ENCODE results near the gene PDE3B. TPM values are rescaled to one million over a fixed set of nuclear protein-coding genes. Genes with fewer than 3 reads are reported as not detected.

The PDE3B gene
- total and polyA plus RNA-seq, 9 of the 15 experiments (the other 6 are each of a cell fraction or from before 2014, with no cell fraction given), result 2.3 to 22.5 (median 12.2) TPM

DNA sequence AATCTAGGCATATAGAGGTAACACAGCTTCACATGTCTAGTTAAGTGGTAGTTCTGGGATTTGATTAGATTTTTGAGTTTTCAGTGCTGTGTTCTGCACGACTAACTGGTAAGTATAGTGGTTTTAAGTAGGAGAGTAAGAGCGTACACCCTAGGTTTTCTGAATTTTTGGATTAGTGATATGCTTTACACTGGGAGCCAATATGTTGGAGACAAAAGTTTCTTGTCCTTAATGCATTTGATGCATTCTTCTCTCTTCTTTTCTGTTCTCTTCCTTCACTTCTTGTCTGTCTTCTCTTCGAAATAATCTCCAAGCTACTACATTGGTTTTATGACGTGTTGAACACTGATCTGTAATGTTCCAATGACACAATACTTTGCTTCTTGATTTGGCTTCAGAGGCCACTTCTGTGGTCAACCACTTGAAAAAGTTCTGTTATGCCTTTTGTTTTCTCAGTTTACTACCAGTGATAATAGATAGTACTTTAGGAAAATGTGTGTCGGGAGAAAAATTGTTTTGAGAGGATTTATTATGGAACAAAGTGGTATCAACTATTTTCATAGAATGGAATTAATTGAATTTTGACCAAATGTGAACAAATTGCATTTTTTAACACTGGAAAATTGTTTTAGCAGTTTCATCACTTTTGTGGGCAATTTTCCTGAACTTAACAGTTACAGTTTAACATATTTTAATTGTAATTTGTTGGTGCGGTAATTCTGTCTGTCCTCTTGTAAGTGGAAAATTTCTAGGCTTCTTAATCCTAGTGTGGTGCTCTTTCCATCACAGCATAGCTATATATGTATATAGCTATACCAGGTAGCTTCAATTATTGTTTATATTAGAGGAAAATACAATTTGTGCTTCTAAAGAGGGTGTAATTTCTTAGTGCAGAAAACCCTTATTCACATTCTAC lies 2.6 kb downstream of the PDE3B start:
- Histone ChIP-seq H3K9me1 (ENCODE audit: control insufficient read depth, insufficient read depth, low read length) (no peaks in the 10 kb centered on the region), H3K36me3 (ENCODE audit: control insufficient read depth, insufficient read depth, low read length) (peaks cover 20% of the 10 kb centered on the region), H3K4me1 (replicated peaks in 1 of 2; ENCODE audit: control insufficient read depth in 2 of 2, insufficient read depth in 2 of 2, low read length in 2 of 2) (peaks cover 16 to 23% of the 10 kb centered on the region in 2 experiments), H3K9ac (ENCODE audit: insufficient read depth in 1 of 2, low read depth in 2 of 2, low read length in 2 of 2) (peak overlapping the region; percentile 10 to 80; a peak in 3 of 4 replicates), H3K79me2 (ENCODE audit: control insufficient read depth, insufficient read depth, low read length) (peaks cover 99% of the 10 kb centered on the region), H3K9me3 (replicated peaks; ENCODE audit: control insufficient read depth, insufficient read depth, low read depth, low read length) (no peaks in the 10 kb centered on the region), H3K4me2 (ENCODE audit: insufficient read depth, low read length) (peak overlapping the region; percentile 88), H3K27me3 (ENCODE audit: control insufficient read depth in 2 of 2, insufficient read depth in 2 of 2, low read length in 2 of 2) (no peaks in the 10 kb centered on the region), H3K4me3 (peak overlapping the region; percentile 77), H3K27ac (ENCODE audit: extremely low read depth, low read depth, low read length) (peak overlapping the region; percentile 39), H4K20me1 (replicated peaks; ENCODE audit: control insufficient read depth, insufficient read depth, low read length) (peaks cover 10% of the 10 kb centered on the region), H2AFZ (ENCODE audit: low read depth, low read length) (no peak overlapping the region)
- DNase-seq (ENCODE audit: extremely low read depth in 1 of 4, low spot score in 3 of 4) (peak in 2 of 4 experiments; percentile 16 to 60), ATAC-seq (peak; percentile 22), FAIRE-seq (peak; percentile 78)
- in situ Hi-C loops (cut with MboI), result loop anchor here (10.0 kb wide), 1 partner anchor 249 kb away; the partner anchor contains the start of gene CYP2R1
- ChIA-PET POLR2A (interaction anchor here (0.7 to 1.8 kb wide), 5 partner anchors 11 to 245 kb away, joined by 3 to 6 read pairs (median 4); partner anchors contain the start of gene CYP2R1), CTCF (ENCODE audit: low intra/inter-chr PET ratio) (no interaction called here)
- 0% methylated on average over 6 of the region's 6 CpGs for WGBS (ENCODE audit: insufficient coverage, low coverage, missing lambda C conversion rate)
- intact Hi-C loops (cut with micrococcal nuclease), result no loop called here
- no TSS peak for BruUV-seq (replicated peaks)
- TF ChIP-seq SMARCE1 (IDR thresholded peaks at IDR 0.05) (0 out of 2 replicates have a peak, but pooled peaks have one; percentile 11), ARNT (IDR thresholded peaks at IDR 0.05) (0 out of 4 replicates have a peak, but pooled peaks of 1 of the 2 experiments have one; percentile 15), ELF4 (CRISPR knock-in tag; IDR thresholded peaks at IDR 0.05) (no peak), ERF (CRISPR knock-in tag; IDR thresholded peaks at IDR 0.05) (no peak), MEF2A (IDR thresholded peaks at IDR 0.05; ENCODE audit: control insufficient read depth, low read depth, low read length) (no peak), CBFB (CRISPR knock-in tag; IDR thresholded peaks at IDR 0.05) (no peak), MXI1 (IDR thresholded peaks at IDR 0.05; ENCODE audit: low read depth, low read length) (no peak), DNMT1 (IDR thresholded peaks at IDR 0.05) (no peak), NR3C1 (CRISPR knock-in tag; IDR thresholded peaks at IDR 0.05) (no peak), FOXP1 (CRISPR knock-in tag; IDR thresholded peaks at IDR 0.05) (no peak), TOE1 (IDR thresholded peaks at IDR 0.05; ENCODE audit: borderline replicate concordance) (no peak), TOE1 (CRISPR knock-in tag; IDR thresholded peaks at IDR 0.05; ENCODE audit: borderline replicate concordance, low read depth) (no peak), BMI1 (IDR thresholded peaks at IDR 0.05; ENCODE audit: low read length) (no peak)
- TF ChIP-seq, protein P1, sequence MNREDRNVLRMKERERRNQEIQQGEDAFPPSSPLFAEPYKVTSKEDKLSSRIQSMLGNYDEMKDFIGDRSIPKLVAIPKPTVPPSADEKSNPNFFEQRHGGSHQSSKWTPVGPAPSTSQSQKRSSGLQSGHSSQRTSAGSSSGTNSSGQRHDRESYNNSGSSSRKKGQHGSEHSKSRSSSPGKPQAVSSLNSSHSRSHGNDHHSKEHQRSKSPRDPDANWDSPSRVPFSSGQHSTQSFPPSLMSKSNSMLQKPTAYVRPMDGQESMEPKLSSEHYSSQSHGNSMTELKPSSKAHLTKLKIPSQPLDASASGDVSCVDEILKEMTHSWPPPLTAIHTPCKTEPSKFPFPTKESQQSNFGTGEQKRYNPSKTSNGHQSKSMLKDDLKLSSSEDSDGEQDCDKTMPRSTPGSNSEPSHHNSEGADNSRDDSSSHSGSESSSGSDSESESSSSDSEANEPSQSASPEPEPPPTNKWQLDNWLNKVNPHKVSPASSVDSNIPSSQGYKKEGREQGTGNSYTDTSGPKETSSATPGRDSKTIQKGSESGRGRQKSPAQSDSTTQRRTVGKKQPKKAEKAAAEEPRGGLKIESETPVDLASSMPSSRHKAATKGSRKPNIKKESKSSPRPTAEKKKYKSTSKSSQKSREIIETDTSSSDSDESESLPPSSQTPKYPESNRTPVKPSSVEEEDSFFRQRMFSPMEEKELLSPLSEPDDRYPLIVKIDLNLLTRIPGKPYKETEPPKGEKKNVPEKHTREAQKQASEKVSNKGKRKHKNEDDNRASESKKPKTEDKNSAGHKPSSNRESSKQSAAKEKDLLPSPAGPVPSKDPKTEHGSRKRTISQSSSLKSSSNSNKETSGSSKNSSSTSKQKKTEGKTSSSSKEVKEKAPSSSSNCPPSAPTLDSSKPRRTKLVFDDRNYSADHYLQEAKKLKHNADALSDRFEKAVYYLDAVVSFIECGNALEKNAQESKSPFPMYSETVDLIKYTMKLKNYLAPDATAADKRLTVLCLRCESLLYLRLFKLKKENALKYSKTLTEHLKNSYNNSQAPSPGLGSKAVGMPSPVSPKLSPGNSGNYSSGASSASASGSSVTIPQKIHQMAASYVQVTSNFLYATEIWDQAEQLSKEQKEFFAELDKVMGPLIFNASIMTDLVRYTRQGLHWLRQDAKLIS (CRISPR knock-in tag; IDR thresholded peaks at IDR 0.05), result no peak
- TF ChIP-seq, protein P2, sequence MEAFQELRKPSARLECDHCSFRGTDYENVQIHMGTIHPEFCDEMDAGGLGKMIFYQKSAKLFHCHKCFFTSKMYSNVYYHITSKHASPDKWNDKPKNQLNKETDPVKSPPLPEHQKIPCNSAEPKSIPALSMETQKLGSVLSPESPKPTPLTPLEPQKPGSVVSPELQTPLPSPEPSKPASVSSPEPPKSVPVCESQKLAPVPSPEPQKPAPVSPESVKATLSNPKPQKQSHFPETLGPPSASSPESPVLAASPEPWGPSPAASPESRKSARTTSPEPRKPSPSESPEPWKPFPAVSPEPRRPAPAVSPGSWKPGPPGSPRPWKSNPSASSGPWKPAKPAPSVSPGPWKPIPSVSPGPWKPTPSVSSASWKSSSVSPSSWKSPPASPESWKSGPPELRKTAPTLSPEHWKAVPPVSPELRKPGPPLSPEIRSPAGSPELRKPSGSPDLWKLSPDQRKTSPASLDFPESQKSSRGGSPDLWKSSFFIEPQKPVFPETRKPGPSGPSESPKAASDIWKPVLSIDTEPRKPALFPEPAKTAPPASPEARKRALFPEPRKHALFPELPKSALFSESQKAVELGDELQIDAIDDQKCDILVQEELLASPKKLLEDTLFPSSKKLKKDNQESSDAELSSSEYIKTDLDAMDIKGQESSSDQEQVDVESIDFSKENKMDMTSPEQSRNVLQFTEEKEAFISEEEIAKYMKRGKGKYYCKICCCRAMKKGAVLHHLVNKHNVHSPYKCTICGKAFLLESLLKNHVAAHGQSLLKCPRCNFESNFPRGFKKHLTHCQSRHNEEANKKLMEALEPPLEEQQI (IDR thresholded peaks at IDR 0.05), result no peak
- TF ChIP-seq, protein P3, sequence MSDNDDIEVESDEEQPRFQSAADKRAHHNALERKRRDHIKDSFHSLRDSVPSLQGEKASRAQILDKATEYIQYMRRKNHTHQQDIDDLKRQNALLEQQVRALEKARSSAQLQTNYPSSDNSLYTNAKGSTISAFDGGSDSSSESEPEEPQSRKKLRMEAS (CRISPR knock-in tag; IDR thresholded peaks at IDR 0.05), result no peak

Measured in K562 (cell line).